ENCODE data around the gene NAP1L5.

DNA sequence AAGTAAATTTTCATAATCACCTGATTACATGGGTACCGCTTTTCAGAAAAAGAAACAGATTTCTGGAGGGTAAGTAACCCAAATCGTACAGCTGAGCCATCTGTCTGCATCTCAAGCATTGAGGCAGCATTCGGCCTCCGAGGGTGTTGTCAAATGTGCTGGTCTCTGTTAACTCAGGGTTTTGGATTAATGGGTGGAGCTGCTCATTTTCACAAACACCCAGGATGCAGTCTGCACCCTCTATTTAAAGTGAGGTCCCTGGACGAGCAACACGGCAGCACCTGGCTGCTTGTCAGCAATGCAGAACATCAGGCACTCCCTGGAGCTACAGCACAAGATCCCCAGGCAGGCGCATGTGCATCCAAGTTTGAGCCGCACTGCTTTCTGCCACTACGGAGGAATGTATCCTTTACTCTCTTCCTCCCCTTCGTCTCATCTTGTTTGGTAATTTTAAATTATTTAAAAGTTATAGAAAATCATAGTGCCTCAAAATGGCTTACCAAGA, 24.7 kb upstream of the NAP1L5 start:
- TF ChIP-seq EZH2 (IDR thresholded peaks at IDR 0.05) (no peak), FOXP2 (optimal IDR thresholded peaks at IDR 0.05; ENCODE audit: control extremely low read depth, extremely low read length, insufficient read depth) (no peak), POLR2AphosphoS5 (IDR thresholded peaks at IDR 0.05; ENCODE audit: borderline replicate concordance, low read depth, low read length) (no peak)
